Kidney epithelial cell (primary cell): ENCODE results near the gene RHBG. TPM values are rescaled to one million over a fixed set of nuclear protein-coding genes. Genes with fewer than 3 reads are reported as not detected.

Source experiments
- DNase-seq: peaks from one replicate; pipeline ENCODE4 v3.0.0-alpha.2; 2010; ENCODE audit warnings: low read depth
- H3K27me3 ChIP-seq: 2 replicates; pipeline ENCODE4 v1.6.0; 2011; ENCODE audit warnings: low read length; ENCODE audit not compliant: control insufficient read depth, insufficient read depth
- H3K36me3 ChIP-seq: 2 replicates; pipeline ENCODE4 v1.5.1; 2011; ENCODE audit warnings: low read length; ENCODE audit not compliant: control insufficient read depth, insufficient read depth
- H3K4me3 ChIP-seq: 2 replicates; pipeline ENCODE4 v1.5.1; 2011; ENCODE audit warnings: low read depth, mild to moderate bottlenecking, control low read depth, low read length
- total RNA-seq: library from RNA; depleted of rRNA; stranded (reverse); fragments of >200 nt; gene quantifications from 2 replicates; pipeline ENCODE4 v1.2.3, GENCODE V29; 2015
- TF ChIP-seq, protein P1 (sequence below): IDR thresholded peaks from 2 replicates; pipeline ENCODE4 v1.5.1; 2011; ENCODE audit warnings: mild to moderate bottlenecking, moderate library complexity, low read length, control low read depth, inconsistent platforms; ENCODE audit not compliant: insufficient read depth, poor library complexity, severe bottlenecking

The RHBG gene
- total RNA-seq, 1 donor from 2014 or later, result not detected

DNA sequence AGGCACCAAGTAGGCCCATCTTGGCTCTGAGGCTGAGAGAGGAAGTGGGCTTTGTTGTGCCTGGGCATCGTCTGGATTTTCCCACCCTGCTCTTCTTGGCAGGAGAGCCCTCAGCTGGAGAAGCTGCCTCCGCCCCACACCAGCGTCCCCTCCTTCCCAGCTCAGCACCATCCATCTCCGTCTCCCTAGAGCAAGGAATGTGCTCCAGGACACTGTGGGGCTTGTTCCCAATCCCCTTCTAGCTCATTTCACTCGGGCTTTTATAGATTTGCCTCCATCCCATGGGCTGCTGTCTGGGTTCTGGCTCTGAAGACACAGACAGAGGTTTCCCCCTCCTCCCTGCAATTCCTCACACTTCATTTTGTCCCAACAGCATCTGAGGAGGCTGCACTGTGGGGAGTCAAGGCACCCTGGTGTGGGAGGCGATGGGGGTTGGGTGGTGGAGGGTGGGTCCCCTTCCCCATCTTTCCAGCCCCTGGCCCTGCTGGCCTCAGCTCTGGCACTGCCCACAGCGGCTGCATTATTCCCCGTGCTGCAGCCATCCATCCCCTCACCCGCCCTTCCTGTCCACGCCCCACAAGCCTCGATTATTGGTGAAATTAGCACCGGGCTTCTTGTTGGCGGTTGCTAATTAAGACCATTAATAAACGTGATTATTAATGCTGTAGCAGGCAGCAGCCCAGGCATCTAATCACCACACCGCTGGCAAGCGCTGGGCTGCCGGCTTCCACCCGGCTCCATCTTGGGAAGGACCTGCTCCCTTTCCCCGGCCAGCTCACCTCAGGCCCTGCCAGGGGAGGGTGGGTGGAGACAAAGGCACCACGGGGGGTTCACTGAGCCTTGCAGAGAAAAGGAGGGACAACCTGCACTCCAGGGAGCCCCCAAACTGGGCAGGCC lies 21.7 kb downstream of the RHBG start:
- Histone ChIP-seq H3K27me3 (peaks cover 51% of the 10 kb centered on the region), H3K4me3 (no peak overlapping the region), H3K36me3 (no peaks in the 10 kb centered on the region)
- TF ChIP-seq, protein P1, sequence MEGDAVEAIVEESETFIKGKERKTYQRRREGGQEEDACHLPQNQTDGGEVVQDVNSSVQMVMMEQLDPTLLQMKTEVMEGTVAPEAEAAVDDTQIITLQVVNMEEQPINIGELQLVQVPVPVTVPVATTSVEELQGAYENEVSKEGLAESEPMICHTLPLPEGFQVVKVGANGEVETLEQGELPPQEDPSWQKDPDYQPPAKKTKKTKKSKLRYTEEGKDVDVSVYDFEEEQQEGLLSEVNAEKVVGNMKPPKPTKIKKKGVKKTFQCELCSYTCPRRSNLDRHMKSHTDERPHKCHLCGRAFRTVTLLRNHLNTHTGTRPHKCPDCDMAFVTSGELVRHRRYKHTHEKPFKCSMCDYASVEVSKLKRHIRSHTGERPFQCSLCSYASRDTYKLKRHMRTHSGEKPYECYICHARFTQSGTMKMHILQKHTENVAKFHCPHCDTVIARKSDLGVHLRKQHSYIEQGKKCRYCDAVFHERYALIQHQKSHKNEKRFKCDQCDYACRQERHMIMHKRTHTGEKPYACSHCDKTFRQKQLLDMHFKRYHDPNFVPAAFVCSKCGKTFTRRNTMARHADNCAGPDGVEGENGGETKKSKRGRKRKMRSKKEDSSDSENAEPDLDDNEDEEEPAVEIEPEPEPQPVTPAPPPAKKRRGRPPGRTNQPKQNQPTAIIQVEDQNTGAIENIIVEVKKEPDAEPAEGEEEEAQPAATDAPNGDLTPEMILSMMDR, result no peak
- DNase-seq, result no peak

DNA sequence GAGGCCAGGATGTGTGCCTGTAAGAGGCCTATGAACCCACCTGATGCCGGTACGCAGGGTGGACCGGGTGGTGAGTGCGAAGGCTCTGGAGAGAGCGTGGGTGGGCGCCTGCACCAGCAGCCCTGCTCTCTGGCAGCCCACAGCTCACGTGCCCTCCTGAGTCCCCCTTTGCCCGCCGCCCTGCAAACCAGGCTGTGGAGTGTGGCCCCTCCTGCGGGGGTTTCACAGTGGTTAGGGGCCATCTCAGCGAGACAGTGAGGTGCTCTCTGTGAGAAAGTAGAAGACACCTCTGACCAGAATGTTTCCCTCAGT lies 22.3 kb downstream of the RHBG start:
- TF ChIP-seq, protein P1, result no peak
- Histone ChIP-seq H3K27me3 (peaks cover 48% of the 10 kb centered on the region), H3K4me3 (no peak overlapping the region), H3K36me3 (no peaks in the 10 kb centered on the region)
- no peak for DNase-seq

DNA sequence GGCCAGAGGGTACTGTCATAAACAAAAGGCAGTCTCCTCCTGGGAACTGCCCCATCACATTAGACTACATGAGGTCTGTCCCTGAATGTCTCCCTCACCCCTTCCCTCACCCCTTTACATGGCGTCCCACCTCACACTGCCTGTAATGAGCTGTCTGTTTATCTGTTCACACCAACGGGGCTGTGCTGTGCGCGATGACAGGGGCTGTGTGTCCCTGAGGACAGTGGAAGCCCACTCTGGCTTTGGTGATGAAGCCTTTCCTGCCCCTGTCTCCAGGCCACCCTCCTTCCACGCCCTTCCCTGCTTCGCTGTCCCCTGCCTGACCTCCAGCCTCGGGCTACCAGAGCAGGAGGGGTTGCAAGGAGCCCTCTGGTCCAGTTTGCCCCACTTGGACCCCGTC lies 22.7 kb downstream of the RHBG start:
- TF ChIP-seq, protein P1, result no peak
- Histone ChIP-seq H3K4me3 (no peak overlapping the region), H3K36me3 (no peaks in the 10 kb centered on the region), H3K27me3 (peaks cover 46% of the 10 kb centered on the region)
- no peak for DNase-seq

DNA sequence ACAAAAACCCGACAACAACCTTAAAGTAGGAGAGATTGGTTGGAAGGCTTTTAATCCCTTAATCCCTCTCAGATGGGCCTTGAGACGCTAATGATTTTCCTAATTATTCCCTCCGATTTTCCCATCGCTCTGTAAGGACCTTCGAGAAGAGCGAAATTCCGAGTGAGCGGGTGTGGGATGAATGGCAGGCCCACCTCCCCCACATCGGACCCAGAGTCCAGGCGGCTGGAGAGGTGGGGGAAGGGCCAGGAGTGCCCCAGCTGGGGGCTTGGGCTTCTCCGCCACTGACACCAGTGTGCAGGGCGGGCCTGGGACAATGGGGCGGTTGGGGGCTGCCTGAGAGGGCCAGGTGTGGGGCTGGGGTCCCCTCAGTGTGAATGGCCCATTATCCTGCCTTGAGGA lies 23.4 kb downstream of the RHBG start:
- Histone ChIP-seq H3K36me3 (no peaks in the 10 kb centered on the region), H3K27me3 (peaks cover 40% of the 10 kb centered on the region), H3K4me3 (no peak overlapping the region)
- DNase-seq, result no peak
- TF ChIP-seq, protein P1, result no peak

DNA sequence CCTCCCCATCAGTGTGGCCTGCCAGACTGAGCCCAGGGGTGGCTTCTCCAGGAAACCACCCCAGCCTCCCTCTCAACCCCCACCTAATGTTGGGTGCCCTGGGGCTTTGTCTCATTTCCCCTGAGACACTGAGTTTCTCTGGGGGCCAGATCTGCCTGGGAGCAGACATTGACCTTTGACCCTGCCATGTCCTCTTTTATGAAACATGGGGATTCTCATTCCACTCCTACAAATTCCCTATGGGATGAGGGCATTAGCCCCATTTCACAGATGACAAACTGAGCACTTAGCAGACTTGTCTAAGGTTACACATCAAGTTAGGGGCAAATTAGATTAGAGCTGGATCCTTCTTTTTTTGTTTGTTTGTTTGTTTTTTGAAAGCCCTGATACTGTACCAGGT lies 24.1 kb downstream of the RHBG start:
- Histone ChIP-seq H3K36me3 (no peaks in the 10 kb centered on the region), H3K4me3 (no peak overlapping the region), H3K27me3 (peaks cover 34% of the 10 kb centered on the region)
- TF ChIP-seq, protein P1, result no peak
- no peak for DNase-seq

DNA sequence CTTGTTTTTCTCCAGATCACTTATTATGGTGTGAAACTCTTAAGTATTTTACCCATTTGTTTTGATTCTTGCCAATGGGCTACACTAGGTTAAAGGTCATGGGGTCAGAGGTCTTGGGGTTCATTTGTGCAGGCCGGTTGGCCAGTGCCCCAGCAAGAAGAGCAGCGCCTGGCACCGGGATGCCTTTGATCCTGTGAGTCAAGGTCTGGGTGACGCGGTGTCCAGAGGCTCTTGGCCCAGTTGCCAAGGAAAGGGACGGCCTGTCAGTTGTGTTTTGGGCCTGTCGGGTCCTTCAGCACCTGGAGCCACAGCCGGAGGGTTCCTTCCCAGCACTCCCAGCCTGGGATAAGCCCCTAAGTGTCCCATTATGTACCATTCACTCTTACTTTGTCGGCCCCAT lies 25.1 kb downstream of the RHBG start:
- Histone ChIP-seq H3K27me3 (peaks cover 24% of the 10 kb centered on the region), H3K4me3 (no peak overlapping the region), H3K36me3 (no peaks in the 10 kb centered on the region)
- DNase-seq, result no peak
- TF ChIP-seq, protein P1, result no peak
